Keratinocyte (primary cell): ENCODE results near the gene ASTN1. TPM values are rescaled to one million over a fixed set of nuclear protein-coding genes. Genes with fewer than 3 reads are reported as not detected.
"Not testable (repeated sequence)": the region's sequence is repeated elsewhere in the genome, so short reads cannot be mapped to it uniquely, and the experiment has no call there.

Experiments
- DNase-seq: peaks from one replicate; pipeline ENCODE4 v3.0.0-alpha.2; 2011; ENCODE audit warnings: low read depth, missing footprints, low spot score
- FAIRE-seq: peaks from 2 replicates; lab custom pipeline; 2011; peaks lifted over from hg19 to GRCh38; lab: Jason Lieb, UNC
- H2AFZ ChIP-seq: 2 replicates; pipeline ENCODE4 v1.6.0; 2012; ENCODE audit warnings: low read length, control low read depth, inconsistent platforms; ENCODE audit not compliant: control insufficient read depth
- H3K27ac ChIP-seq: 2 replicates; pipeline ENCODE4 v1.5.1; 2011; ENCODE audit warnings: low read length; ENCODE audit not compliant: control insufficient read depth, insufficient read depth
- H3K27me3 ChIP-seq: 3 replicates; pipeline ENCODE4 v1.6.0; 2011; ENCODE audit warnings: low read length; ENCODE audit not compliant: control insufficient read depth, insufficient read depth; ENCODE audit errors: extremely low read depth
- H3K36me3 ChIP-seq, 2 experiments: 2 replicates in 1 of 2; 3 replicates in 1 of 2; pipeline ENCODE4 v1.5.1; 2011; ENCODE audit warnings: low read length in 2 of 2, mild to moderate bottlenecking in 1 of 2; ENCODE audit not compliant: control insufficient read depth in 2 of 2, insufficient read depth in 2 of 2; ENCODE audit errors: extremely low read depth in 1 of 2
- H3K4me1 ChIP-seq: 3 replicates; pipeline ENCODE4 v1.5.1; 2011; ENCODE audit warnings: low read length; ENCODE audit not compliant: control insufficient read depth, insufficient read depth; ENCODE audit errors: extremely low read depth
- H3K4me2 ChIP-seq: 3 replicates; pipeline ENCODE4 v1.6.0; 2011; ENCODE audit warnings: low read depth, low read length; ENCODE audit not compliant: control insufficient read depth, insufficient read depth; ENCODE audit errors: extremely low read depth
- H3K4me3 ChIP-seq, 3 experiments: fragments of 200-600 bp in 1 of 3; sonication (generic) in 1 of 3; 2 replicates in 2 of 3; 3 replicates in 1 of 3; pipeline ENCODE4 v1.5.1; 2011 to 2016; ENCODE audit warnings: low read length in 3 of 3, mild to moderate bottlenecking in 3 of 3, control low read depth in 2 of 3, inconsistent platforms in 1 of 3, low read depth in 1 of 3, mixed read lengths in 1 of 3, mixed run types in 1 of 3, moderate library complexity in 1 of 3; ENCODE audit not compliant: control insufficient read depth in 2 of 3, insufficient read depth in 2 of 3; ENCODE audit errors: extremely low read depth in 1 of 3
- H3K79me2 ChIP-seq: 2 replicates; pipeline ENCODE4 v1.6.0; 2012; ENCODE audit warnings: low read length; ENCODE audit not compliant: control insufficient read depth, insufficient read depth
- H3K9ac ChIP-seq: 3 replicates; pipeline ENCODE4 v1.6.0; 2011; ENCODE audit warnings: low read length; ENCODE audit not compliant: control insufficient read depth, insufficient read depth; ENCODE audit errors: extremely low read depth
- H3K9me1 ChIP-seq: 3 replicates; pipeline ENCODE4 v1.6.0; 2011; ENCODE audit warnings: low read length; ENCODE audit not compliant: control insufficient read depth, insufficient read depth; ENCODE audit errors: extremely low read depth
- H3K9me3 ChIP-seq: 2 replicates; pipeline ENCODE4 v1.5.1; 2012; ENCODE audit warnings: low read depth, low read length; ENCODE audit not compliant: control insufficient read depth
- H4K20me1 ChIP-seq: 3 replicates; pipeline ENCODE4 v1.6.0; 2011; ENCODE audit warnings: low read length; ENCODE audit not compliant: control insufficient read depth, insufficient read depth; ENCODE audit errors: extremely low read depth
- CTCF ChIP-seq, 3 experiments: IDR thresholded peaks in 1 of 3; conservative IDR thresholded peaks in 1 of 3; optimal IDR thresholded peaks in 1 of 3; 2 replicates in 2 of 3; 3 replicates in 1 of 3; pipeline versions ENCODE3 to v1.5.1; 2011; ENCODE audit warnings: low read length in 3 of 3, mild to moderate bottlenecking in 3 of 3, moderate library complexity in 2 of 3, control low read depth in 1 of 3, inconsistent platforms in 1 of 3; ENCODE audit not compliant: insufficient read depth in 2 of 3; ENCODE audit errors: extremely low read depth in 1 of 3
- EZH2 ChIP-seq: IDR thresholded peaks from one replicate; pipeline ENCODE4 v1.6.1; 2012; ENCODE audit warnings: inconsistent platforms, mild to moderate bottlenecking, low read length, moderate library complexity
- dilution Hi-C: fragments of 300-500 bp; cut with MboI; formaldehyde crosslinking; loops from one replicate; pipeline ENCODE4 v1.7.0; 2020; ENCODE audit warnings: low sequenced_read_pairs; ENCODE audit not compliant: extremely low pct_ligation_motif_present
- polyA plus RNA-seq, 5 experiments: library from polyadenylated mRNA; depleted of rRNA in 3 of 5; stranded (reverse) in 3 of 5; stranded (forward) in 1 of 5; unstranded in 1 of 5; fragments of >200 nt; gene quantifications; 1 replicate in 1 of 5; 2 replicates in 3 of 5; 3 replicates in 1 of 5; pipeline versions ENCODE4 v1.2.1 to v1.2.3, GENCODE V29; 2011 to 2012; ENCODE audit warnings: missing spikeins in 2 of 5, low read depth in 1 of 5, low replicate concordance in 1 of 5

The ASTN1 gene
- polyA plus RNA-seq, 1 donor (not counting 4 experiments of a cell fraction or from before 2014, with no cell fraction given), result 0.08 TPM

DNA sequence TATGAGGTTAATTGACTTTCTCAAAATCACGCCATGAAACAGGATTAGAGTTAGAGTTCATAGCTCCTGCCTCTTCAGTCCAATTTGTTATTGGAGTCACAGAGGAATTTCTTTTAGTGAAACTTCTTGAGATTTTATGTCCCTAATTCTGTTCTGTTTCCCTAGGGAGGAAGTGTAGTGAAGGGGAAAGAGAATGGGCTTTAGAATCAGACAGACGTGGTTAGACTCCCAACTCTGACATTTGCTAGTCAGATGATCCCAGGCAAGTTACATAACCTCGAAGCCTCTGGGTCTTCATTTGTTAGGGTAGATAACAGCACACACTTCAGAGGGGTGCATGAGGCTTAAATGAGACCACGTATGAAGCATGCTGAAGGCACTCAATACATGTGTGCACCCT, 83.9 kb downstream of the ASTN1 start:
- Histone ChIP-seq H3K9ac (no peak overlapping the region), H4K20me1 (no peaks in the 10 kb centered on the region), H3K4me2 (no peak overlapping the region), H3K36me3 (no peaks in the 10 kb centered on the region), H3K9me1 (no peaks in the 10 kb centered on the region), H3K9me3 (no peaks in the 10 kb centered on the region), H3K27me3 (no peaks in the 10 kb centered on the region), H3K27ac (no peak overlapping the region), H3K4me3 (no peak overlapping the region), H3K4me1 (no peaks in the 10 kb centered on the region), H2AFZ (no peak overlapping the region), H3K79me2 (no peaks in the 10 kb centered on the region)
- FAIRE-seq (no peak), DNase-seq (no peak)
- dilution Hi-C loops, result no loop called here
- no peak for TF ChIP-seq EZH2

DNA sequence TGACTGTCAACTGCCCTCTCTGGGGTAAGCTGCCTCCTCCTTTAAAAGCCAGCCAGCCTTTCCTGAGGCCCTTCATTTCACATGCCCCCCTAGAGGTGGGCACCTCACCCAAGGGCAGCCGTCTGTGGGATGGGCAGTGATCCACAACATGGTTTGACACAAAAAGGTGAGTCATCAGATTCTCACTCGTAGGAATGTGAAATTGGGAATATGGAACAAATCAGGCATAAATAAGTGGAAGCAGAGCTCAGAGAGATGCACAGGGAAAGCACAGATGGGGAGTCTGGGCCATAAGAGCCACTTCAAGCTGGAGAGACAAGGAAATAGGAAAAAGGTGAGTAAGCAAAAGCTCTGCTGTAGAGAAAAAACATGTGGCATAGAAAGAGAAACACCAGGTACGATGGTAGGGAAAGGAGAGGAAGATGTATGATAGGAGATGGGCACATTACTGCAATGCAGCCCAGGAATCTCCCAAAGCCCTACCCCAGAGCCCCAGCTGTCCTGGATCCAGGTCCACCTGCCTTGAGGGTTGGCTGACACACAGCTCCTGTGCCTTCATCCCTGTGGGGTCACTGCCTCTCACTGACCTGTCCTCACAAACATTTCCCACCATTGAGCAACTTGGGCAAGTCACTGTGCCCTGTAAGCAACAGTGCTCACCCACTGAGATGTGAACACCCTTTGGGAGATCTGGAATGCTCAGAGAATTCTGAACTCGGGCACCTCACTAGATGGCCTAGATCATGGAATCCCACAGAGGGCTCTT, 86.6 kb downstream of the ASTN1 start:
- no peaks in the 10 kb centered on the region for H4K20me1 ChIP-seq
- no peaks in the 10 kb centered on the region for H3K4me1 ChIP-seq
- DNase-seq, result no peak
- H3K27me3 ChIP-seq, result no peaks in the 10 kb centered on the region
- FAIRE-seq, result no peak
- H3K36me3 ChIP-seq, result no peaks in the 10 kb centered on the region
- no peak for TF ChIP-seq EZH2
- TF ChIP-seq CTCF (optimal IDR thresholded peaks at IDR 0.05 in 1 of 3, IDR thresholded peaks at IDR 0.05 in 1 of 3, conservative IDR thresholded peaks at IDR 0.05 in 1 of 3; ENCODE audit: extremely low read depth in 1 of 3, insufficient read depth in 2 of 3, low read length in 3 of 3), result no peak
- no peak overlapping the region for H3K4me3 ChIP-seq
- no peak overlapping the region for H3K4me2 ChIP-seq
- H3K79me2 ChIP-seq, result no peaks in the 10 kb centered on the region
- no peaks in the 10 kb centered on the region for H3K9me3 ChIP-seq
- no peak overlapping the region for H3K9ac ChIP-seq
- H3K27ac ChIP-seq, result no peak overlapping the region
- H3K9me1 ChIP-seq, result no peaks in the 10 kb centered on the region
- dilution Hi-C loops, result no loop called here
- H2AFZ ChIP-seq, result no peak overlapping the region

GRCh38 chr1:177077006-177077405, 87.5 kb downstream of the ASTN1 start:
- Histone ChIP-seq H3K9me3 (no peaks in the 10 kb centered on the region), H3K4me3 (no peak overlapping the region), H3K36me3 (no peaks in the 10 kb centered on the region), H3K27ac (no peak overlapping the region), H3K9me1 (no peaks in the 10 kb centered on the region), H3K79me2 (no peaks in the 10 kb centered on the region), H3K4me2 (no peak overlapping the region), H3K9ac (no peak overlapping the region), H2AFZ (no peak overlapping the region), H3K4me1 (no peaks in the 10 kb centered on the region), H3K27me3 (no peaks in the 10 kb centered on the region), H4K20me1 (no peaks in the 10 kb centered on the region)
- DNase-seq, result no peak
- no peak for FAIRE-seq
- TF ChIP-seq CTCF (optimal IDR thresholded peaks at IDR 0.05 in 1 of 3, IDR thresholded peaks at IDR 0.05 in 1 of 3, conservative IDR thresholded peaks at IDR 0.05 in 1 of 3; ENCODE audit: extremely low read depth in 1 of 3, insufficient read depth in 2 of 3, low read length in 3 of 3) (peak in 1 of 3 experiments; percentile 6), EZH2 (no peak)
- dilution Hi-C loops, result no loop called here

DNA sequence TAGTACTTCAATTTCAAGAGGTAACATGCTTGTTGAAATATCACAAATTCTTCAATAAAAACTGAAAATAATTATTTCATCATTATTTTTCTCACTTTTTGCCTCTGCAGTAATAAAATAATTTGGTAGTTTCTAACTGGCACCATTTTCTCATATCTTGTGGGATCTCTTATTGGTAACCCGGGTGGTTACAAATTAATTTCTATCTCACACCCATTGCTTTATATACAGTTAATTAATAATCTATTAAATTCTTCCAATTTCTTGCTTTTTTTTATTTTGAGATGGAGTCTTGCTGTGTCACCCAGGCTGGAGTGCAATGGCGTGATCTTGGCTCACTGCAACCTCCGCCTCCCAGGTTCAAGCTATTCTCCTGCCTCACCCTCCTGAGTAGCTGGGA, 89.7 kb downstream of the ASTN1 start:
- H2AFZ ChIP-seq, H3K9ac ChIP-seq, H3K79me2 ChIP-seq, H3K4me1 ChIP-seq, H3K27ac ChIP-seq, H3K4me2 ChIP-seq, FAIRE-seq, H3K4me3 ChIP-seq, H3K36me3 ChIP-seq, H3K27me3 ChIP-seq, H3K9me1 ChIP-seq, DNase-seq, H4K20me1 ChIP-seq, H3K9me3 ChIP-seq, dilution Hi-C loops: not testable (repeated sequence)
